SK-N-SH treated with all-trans-retinoic acid at 6 μM for 48 hours (cell line): Measurements from ENCODE around the gene KLK10.
"Not testable (repeated sequence)": the region's sequence is repeated elsewhere in the genome, so short reads cannot be mapped to it uniquely, and the experiment has no call there.

ENCODE experiments used
- CREB5 ChIP-seq: fragments of 250-450 bp; sonication (Bioruptor Pico); IDR thresholded peaks from 2 replicates; pipeline ENCODE4 v1.5.1; 2020; ENCODE audit warnings: low read depth, mild to moderate bottlenecking, moderate library complexity
- RARB ChIP-seq: fragments of 250-450 bp; sonication (Bioruptor Pico); IDR thresholded peaks from 2 replicates; pipeline ENCODE4 v1.8.0; 2021; ENCODE audit warnings: mild to moderate bottlenecking, moderate library complexity
- TCF4 ChIP-seq: fragments of 250-450 bp; sonication (Bioruptor Pico); IDR thresholded peaks from 2 replicates; pipeline ENCODE4 v1.8.0; 2021; ENCODE audit warnings: mild to moderate bottlenecking, moderate library complexity, borderline replicate concordance
- TF ChIP-seq, protein P1 (sequence below): fragments of 250-450 bp; sonication (Bioruptor Pico); IDR thresholded peaks from 2 replicates; pipeline ENCODE4 v1.8.0; 2021; ENCODE audit warnings: low read depth, mild to moderate bottlenecking, moderate library complexity, borderline replicate concordance

GRCh38 chr19:50969810-50970209 is 49.7 kb downstream of the KLK10 start:
- TF ChIP-seq CREB5 (CRISPR knock-in tag); RARB; TCF4: not testable (repeated sequence)
- TF ChIP-seq, protein P1, sequence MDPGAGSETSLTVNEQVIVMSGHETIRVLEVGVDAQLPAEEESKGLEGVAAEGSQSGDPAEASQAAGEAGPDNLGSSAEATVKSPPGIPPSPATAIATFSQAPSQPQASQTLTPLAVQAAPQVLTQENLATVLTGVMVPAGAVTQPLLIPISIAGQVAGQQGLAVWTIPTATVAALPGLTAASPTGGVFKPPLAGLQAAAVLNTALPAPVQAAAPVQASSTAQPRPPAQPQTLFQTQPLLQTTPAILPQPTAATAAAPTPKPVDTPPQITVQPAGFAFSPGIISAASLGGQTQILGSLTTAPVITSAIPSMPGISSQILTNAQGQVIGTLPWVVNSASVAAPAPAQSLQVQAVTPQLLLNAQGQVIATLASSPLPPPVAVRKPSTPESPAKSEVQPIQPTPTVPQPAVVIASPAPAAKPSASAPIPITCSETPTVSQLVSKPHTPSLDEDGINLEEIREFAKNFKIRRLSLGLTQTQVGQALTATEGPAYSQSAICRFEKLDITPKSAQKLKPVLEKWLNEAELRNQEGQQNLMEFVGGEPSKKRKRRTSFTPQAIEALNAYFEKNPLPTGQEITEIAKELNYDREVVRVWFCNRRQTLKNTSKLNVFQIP, result not testable (repeated sequence)
